HepG2 (cell line): ENCODE data around the gene SETD7. TPM values are rescaled to one million over a fixed set of nuclear protein-coding genes. Genes with fewer than 3 reads are reported as not detected.

Experiments
- ATAC-seq: fragments of 200-7000 bp; cut with Tn5 transposase; 3 replicates; pipeline ENCODE4 v1.9.1; 2020; ENCODE audit warnings: mild to moderate bottlenecking, moderate library complexity
- BruUV-seq: library from RNA; stranded (reverse); fragments of 400-500 nt; replicated peaks from 2 replicates; lab custom pipeline; 2021; lab: Mats Ljungman, UMichigan
- CTCF ChIA-PET: fragments of 300-600 bp; formaldehyde crosslinking; extraction: SDS; loops from one replicate; lab custom pipeline; 2021; ENCODE audit warnings: low total read pairs, inconsistent platforms, low intra/inter-chr PET ratio; lab: Yijun Ruan, JAX
- POLR2A ChIA-PET: fragments of 350-600 bp; sonication (Branson Sonifier 250); formaldehyde crosslinking; loops from one replicate; lab custom pipeline; 2020; ENCODE audit warnings: antibody characterized with exemption, inconsistent platforms; lab: Yijun Ruan, JAX
- DNase-seq: peaks from one replicate; pipeline ENCODE4 v3.0.0-alpha.2; 2015; ENCODE audit warnings: low spot score
- FAIRE-seq: peaks from 3 replicates; lab custom pipeline; 2011; peaks lifted over from hg19 to GRCh38; lab: Jason Lieb, UNC
- H2AFZ ChIP-seq: one replicate; pipeline ENCODE4 v1.6.1; 2011; ENCODE audit warnings: low read length, inconsistent platforms
- H3K27ac ChIP-seq: fragments of 300-600 bp; 3 replicates; pipeline ENCODE4 v1.8.0; 2011; ENCODE audit warnings: mixed run types, mild to moderate bottlenecking, mixed read lengths, low read length, inconsistent platforms; ENCODE audit not compliant: insufficient read depth; ENCODE audit errors: extremely low read length
- H3K27me3 ChIP-seq, 2 experiments: fragments of 200-600 bp in 1 of 2; 2 replicates in 1 of 2; 3 replicates in 1 of 2; pipeline versions ENCODE4 v1.6.0 to v1.8.0; 2011; ENCODE audit warnings: low read length in 2 of 2, mild to moderate bottlenecking in 2 of 2, moderate library complexity in 2 of 2, inconsistent platforms in 1 of 2; ENCODE audit not compliant: insufficient read depth in 2 of 2, control insufficient read depth in 1 of 2
- H3K36me3 ChIP-seq, 2 experiments: fragments of 200-600 bp in 1 of 2; replicated peaks in 1 of 2; 2 replicates in 1 of 2; 3 replicates in 1 of 2; pipeline versions ENCODE4 v1.5.1 to v1.8.0; 2011; ENCODE audit warnings: low read length in 2 of 2, inconsistent platforms in 1 of 2; ENCODE audit not compliant: insufficient read depth in 2 of 2, control insufficient read depth in 1 of 2
- H3K4me1 ChIP-seq: 2 replicates; pipeline ENCODE4 v1.5.1; 2012; ENCODE audit warnings: low read length, inconsistent platforms; ENCODE audit not compliant: insufficient read depth
- H3K4me2 ChIP-seq: 2 replicates; pipeline ENCODE4 v1.6.0; 2011; ENCODE audit warnings: low read depth, low read length, inconsistent platforms
- H3K4me3 ChIP-seq, 3 experiments: fragments of 200-600 bp in 1 of 3; sonication (generic), shearing (Covaris generic) in 1 of 3; replicated peaks in 1 of 3; 2 replicates each; pipeline ENCODE4 v1.5.1; 2011 to 2016; ENCODE audit warnings: low read length in 3 of 3, inconsistent platforms in 2 of 3, low read depth in 2 of 3, mild to moderate bottlenecking in 2 of 3, control low read depth in 1 of 3, mixed read lengths in 1 of 3; ENCODE audit not compliant: insufficient read depth in 1 of 3
- H3K79me2 ChIP-seq: one replicate; pipeline ENCODE4 v1.6.1; 2011; ENCODE audit warnings: low read length, inconsistent platforms; ENCODE audit not compliant: insufficient read depth
- H3K9ac ChIP-seq: 2 replicates; pipeline ENCODE4 v1.6.0; 2011; ENCODE audit warnings: mild to moderate bottlenecking, low read depth, low read length, inconsistent platforms; ENCODE audit not compliant: insufficient read depth
- H3K9me3 ChIP-seq: 2 replicates; pipeline ENCODE4 v1.5.1; 2012; ENCODE audit warnings: mild to moderate bottlenecking, low read length
- H4K20me1 ChIP-seq: 2 replicates; pipeline ENCODE4 v1.6.0; 2011; ENCODE audit warnings: inconsistent platforms, mild to moderate bottlenecking, low read length, moderate library complexity; ENCODE audit not compliant: insufficient read depth
- DNMT1 ChIP-seq: sonication (generic); formaldehyde crosslinking; IDR thresholded peaks from 2 replicates; pipeline ENCODE4 v1.5.1; 2020; ENCODE audit warnings: mild to moderate bottlenecking, missing genetic modification reagents
- ZBTB7B ChIP-seq: sonication (generic); formaldehyde crosslinking; IDR thresholded peaks from 2 replicates; pipeline ENCODE4 v1.4.0; 2020; ENCODE audit warnings: missing genetic modification reagents
- ZNF20 ChIP-seq: sonication (generic); formaldehyde crosslinking; IDR thresholded peaks from 2 replicates; pipeline ENCODE4 v1.4.0; 2020; ENCODE audit warnings: mild to moderate bottlenecking, moderate library complexity, missing genetic modification reagents
- WGBS: methylation state at CpG from one replicate; pipeline ENCODE4 v1.1.6; 2017; ENCODE audit warnings: low lambda C conversion rate; 5-methylcytosine and 5-hydroxymethylcytosine counted together
- in situ Hi-C: cut with HindIII; loops from 2 replicates; pipeline ENCODE4 v1.10.0; 2017; ENCODE audit warnings: low pct_unique_long_range_greater_than_20kb; ENCODE audit not compliant: extremely low pct_ligation_motif_present
- intact Hi-C: fragments of 100-400 bp; cut with micrococcal nuclease; formaldehyde crosslinking; loops from one replicate; pipeline ENCODE4 v1.10.0; 2022; ENCODE audit not compliant: unreplicated experiment
- polyA plus RNA-seq, 8 experiments: library from polyadenylated mRNA; depleted of rRNA in 3 of 8; stranded (reverse) in 7 of 8; unstranded in 1 of 8; fragments of >200 nt; fragmentation: Illumina TruSeq in 4 of 8; extraction: Trizol in 4 of 8; gene quantifications; 2 replicates each; pipeline versions ENCODE4 v1.2.1 to v1.2.3, GENCODE V29; 2011 to 2016; ENCODE audit warnings: low read depth in 4 of 8, missing spikeins in 1 of 8, mixed read lengths in 1 of 8; ENCODE audit not compliant: insufficient read depth in 1 of 8
- total RNA-seq, 5 experiments: library from RNA; depleted of rRNA; stranded (reverse); fragments of >200 nt; fragmentation: Illumina TruSeq; extraction: Trizol; gene quantifications; 2 replicates each; pipeline ENCODE4 v1.2.3, GENCODE V29; 2016; ENCODE audit warnings: low read depth in 1 of 5
- TF ChIP-seq, protein P1 (sequence below), 2 experiments: fragments of 450-650 bp in 1 of 2; sonication (generic) in 1 of 2; formaldehyde crosslinking in 1 of 2; IDR thresholded peaks; 2 replicates each; pipeline versions ENCODE4 v1.6.1 to v1.8.0; 2016 to 2022; ENCODE audit warnings: antibody characterized with exemption in 1 of 2, mild to moderate bottlenecking in 1 of 2, missing genetic modification reagents in 1 of 2

The SETD7 gene
- total and polyA plus RNA-seq, 2 of the 13 experiments (the other 11 are each of a cell fraction or from before 2014, with no cell fraction given), result 0.08 to 0.22 TPM

DNA sequence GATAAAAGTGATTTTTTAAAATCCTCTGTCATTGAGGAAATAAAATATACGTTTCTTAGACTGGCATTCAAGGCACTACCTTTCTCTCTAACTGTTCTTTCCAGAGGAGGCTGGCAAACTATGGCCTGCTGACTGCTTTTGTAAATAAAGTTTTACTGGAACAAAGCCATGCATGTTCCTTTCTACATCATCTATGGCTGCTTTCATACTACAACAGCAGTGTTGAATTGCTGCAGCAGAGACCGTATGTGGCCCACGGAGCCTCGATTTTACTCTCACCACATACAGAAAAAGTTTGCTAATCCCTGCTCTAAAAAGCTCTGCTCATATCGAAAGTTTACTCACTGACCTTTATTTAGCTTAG is 20.2 kb downstream of the SETD7 start:
- Histone ChIP-seq H3K4me2 (no peak overlapping the region), H3K36me3 (no peaks in the 10 kb centered on the region), H3K9ac (no peak overlapping the region), H3K27ac (no peak overlapping the region), H3K4me3 (no peak overlapping the region), H3K79me2 (no peaks in the 10 kb centered on the region), H3K4me1 (peaks cover 10% of the 10 kb centered on the region), H3K27me3 (no peaks in the 10 kb centered on the region), H2AFZ (no peak overlapping the region), H4K20me1 (no peaks in the 10 kb centered on the region), H3K9me3 (no peaks in the 10 kb centered on the region)
- ATAC-seq, result no peak
- FAIRE-seq, result no peak
- no peak for DNase-seq
- intact Hi-C loops, result loop anchor here (10.0 kb wide), 1 partner anchor 501 kb away; no protein-coding TSS in a partner anchor
- CTCF ChIA-PET, result no interaction called here
- WGBS, result 16% methylated on average over 5 of the region's 5 CpGs
- no TSS peak for BruUV-seq
- POLR2A ChIA-PET, result no interaction called here
- TF ChIP-seq ZNF20 (CRISPR knock-in tag), result no peak
- TF ChIP-seq, protein P1, sequence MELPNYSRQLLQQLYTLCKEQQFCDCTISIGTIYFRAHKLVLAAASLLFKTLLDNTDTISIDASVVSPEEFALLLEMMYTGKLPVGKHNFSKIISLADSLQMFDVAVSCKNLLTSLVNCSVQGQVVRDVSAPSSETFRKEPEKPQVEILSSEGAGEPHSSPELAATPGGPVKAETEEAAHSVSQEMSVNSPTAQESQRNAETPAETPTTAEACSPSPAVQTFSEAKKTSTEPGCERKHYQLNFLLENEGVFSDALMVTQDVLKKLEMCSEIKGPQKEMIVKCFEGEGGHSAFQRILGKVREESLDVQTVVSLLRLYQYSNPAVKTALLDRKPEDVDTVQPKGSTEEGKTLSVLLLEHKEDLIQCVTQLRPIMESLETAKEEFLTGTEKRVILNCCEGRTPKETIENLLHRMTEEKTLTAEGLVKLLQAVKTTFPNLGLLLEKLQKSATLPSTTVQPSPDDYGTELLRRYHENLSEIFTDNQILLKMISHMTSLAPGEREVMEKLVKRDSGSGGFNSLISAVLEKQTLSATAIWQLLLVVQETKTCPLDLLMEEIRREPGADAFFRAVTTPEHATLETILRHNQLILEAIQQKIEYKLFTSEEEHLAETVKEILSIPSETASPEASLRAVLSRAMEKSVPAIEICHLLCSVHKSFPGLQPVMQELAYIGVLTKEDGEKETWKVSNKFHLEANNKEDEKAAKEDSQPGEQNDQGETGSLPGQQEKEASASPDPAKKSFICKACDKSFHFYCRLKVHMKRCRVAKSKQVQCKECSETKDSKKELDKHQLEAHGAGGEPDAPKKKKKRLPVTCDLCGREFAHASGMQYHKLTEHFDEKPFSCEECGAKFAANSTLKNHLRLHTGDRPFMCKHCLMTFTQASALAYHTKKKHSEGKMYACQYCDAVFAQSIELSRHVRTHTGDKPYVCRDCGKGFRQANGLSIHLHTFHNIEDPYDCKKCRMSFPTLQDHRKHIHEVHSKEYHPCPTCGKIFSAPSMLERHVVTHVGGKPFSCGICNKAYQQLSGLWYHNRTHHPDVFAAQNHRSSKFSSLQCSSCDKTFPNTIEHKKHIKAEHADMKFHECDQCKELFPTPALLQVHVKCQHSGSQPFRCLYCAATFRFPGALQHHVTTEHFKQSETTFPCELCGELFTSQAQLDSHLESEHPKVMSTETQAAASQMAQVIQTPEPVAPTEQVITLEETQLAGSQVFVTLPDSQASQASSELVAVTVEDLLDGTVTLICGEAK (IDR thresholded peaks at IDR 0.05), result peak; percentile 51; the same call in 1 of the 2 replicates
- TF ChIP-seq, protein P1 (CRISPR knock-in tag; IDR thresholded peaks at IDR 0.05), result peak; percentile 98
- no peak for TF ChIP-seq DNMT1 (CRISPR knock-in tag)
- no peak for TF ChIP-seq ZBTB7B
- in situ Hi-C loops, result no loop called here
